Thyroid gland (tissue), 4 donors: ENCODE results near the gene RAB11FIP4.

ENCODE experiments used
- CTCF ChIP-seq, 6 experiments: fragments of 200-600 bp in 3 of 6; fragments of 450-650 bp in 3 of 6; sonication (generic) in 3 of 6; IDR thresholded peaks; one replicate each; pipeline ENCODE4 v1.5.1; 2016 to 2019; ENCODE audit warnings: antibody characterized with exemption in 6 of 6, mild to moderate bottlenecking in 2 of 6, inconsistent platforms in 1 of 6, moderate library complexity in 1 of 6
- POLR2A ChIP-seq, 2 donors: fragments of 450-650 bp; IDR thresholded peaks; one replicate each; pipeline ENCODE4 v1.6.1; 2017; ENCODE audit warnings: antibody characterized with exemption in 2 of 2, mild to moderate bottlenecking in 2 of 2, moderate library complexity in 1 of 2

DNA sequence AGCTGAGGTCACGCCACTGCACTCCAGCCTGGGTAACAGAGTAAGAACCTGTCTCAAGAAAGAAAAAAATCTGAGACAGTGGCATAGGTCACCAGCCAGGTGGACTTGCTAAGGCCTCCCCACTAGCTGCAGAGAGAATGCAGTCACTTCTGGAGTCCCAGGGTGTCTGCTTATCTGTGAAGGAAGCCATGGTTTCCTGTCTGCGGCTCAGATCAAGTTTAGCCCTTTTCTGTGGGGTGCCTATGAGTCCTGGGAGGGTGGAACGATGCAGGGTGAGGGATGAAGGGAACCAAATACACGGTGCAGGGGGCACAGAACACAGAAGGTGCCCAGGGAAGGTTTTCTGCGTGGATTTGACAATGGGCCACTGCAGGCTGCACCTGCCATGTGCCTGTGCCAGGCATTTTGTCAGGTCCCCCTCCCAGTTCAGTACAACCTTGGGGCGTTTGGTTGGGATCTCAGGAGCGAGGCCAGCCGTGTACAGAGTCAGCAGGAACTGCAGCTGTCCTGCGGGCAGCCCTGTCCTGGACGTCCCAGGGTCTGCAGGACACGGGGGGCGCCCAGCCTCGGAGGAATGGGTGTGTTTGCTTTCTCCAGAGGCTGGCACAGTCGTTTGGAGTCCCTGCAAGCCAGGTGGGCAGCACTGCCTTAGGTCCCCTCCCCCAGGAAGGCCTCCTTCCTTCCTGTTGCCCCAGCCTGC is 41.8 kb downstream of the RAB11FIP4 start:
- TF ChIP-seq POLR2A (IDR thresholded peaks at IDR 0.05) (no peak), CTCF (IDR thresholded peaks at IDR 0.05) (no peak)
